ENCODE measurements around the gene KCTD1.

DNA sequence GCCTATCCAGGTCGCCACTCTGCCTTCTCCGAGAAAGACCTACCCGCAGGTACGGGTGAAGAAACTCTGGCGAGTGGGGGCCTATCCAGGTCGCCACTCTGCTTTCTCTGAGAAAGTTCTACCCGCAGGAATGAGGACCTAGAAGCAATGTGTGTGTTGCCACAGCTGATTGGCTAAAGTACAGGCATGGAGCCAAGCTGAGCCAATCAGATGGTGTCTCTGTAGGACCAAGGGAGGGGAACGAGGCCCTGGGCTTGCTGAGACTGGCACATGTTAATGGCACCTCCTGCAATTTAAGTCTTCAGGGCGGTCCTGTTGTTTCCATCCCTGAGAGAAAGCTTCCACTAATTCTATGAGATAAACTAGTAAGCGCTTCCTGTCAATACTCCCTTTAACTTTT, 82.3 kb downstream of the KCTD1 start:
- TF ChIP-seq, protein P1, sequence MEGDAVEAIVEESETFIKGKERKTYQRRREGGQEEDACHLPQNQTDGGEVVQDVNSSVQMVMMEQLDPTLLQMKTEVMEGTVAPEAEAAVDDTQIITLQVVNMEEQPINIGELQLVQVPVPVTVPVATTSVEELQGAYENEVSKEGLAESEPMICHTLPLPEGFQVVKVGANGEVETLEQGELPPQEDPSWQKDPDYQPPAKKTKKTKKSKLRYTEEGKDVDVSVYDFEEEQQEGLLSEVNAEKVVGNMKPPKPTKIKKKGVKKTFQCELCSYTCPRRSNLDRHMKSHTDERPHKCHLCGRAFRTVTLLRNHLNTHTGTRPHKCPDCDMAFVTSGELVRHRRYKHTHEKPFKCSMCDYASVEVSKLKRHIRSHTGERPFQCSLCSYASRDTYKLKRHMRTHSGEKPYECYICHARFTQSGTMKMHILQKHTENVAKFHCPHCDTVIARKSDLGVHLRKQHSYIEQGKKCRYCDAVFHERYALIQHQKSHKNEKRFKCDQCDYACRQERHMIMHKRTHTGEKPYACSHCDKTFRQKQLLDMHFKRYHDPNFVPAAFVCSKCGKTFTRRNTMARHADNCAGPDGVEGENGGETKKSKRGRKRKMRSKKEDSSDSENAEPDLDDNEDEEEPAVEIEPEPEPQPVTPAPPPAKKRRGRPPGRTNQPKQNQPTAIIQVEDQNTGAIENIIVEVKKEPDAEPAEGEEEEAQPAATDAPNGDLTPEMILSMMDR (IDR thresholded peaks at IDR 0.05; ENCODE audit: insufficient read depth, low read length), result no peak
- TF ChIP-seq, protein P2, sequence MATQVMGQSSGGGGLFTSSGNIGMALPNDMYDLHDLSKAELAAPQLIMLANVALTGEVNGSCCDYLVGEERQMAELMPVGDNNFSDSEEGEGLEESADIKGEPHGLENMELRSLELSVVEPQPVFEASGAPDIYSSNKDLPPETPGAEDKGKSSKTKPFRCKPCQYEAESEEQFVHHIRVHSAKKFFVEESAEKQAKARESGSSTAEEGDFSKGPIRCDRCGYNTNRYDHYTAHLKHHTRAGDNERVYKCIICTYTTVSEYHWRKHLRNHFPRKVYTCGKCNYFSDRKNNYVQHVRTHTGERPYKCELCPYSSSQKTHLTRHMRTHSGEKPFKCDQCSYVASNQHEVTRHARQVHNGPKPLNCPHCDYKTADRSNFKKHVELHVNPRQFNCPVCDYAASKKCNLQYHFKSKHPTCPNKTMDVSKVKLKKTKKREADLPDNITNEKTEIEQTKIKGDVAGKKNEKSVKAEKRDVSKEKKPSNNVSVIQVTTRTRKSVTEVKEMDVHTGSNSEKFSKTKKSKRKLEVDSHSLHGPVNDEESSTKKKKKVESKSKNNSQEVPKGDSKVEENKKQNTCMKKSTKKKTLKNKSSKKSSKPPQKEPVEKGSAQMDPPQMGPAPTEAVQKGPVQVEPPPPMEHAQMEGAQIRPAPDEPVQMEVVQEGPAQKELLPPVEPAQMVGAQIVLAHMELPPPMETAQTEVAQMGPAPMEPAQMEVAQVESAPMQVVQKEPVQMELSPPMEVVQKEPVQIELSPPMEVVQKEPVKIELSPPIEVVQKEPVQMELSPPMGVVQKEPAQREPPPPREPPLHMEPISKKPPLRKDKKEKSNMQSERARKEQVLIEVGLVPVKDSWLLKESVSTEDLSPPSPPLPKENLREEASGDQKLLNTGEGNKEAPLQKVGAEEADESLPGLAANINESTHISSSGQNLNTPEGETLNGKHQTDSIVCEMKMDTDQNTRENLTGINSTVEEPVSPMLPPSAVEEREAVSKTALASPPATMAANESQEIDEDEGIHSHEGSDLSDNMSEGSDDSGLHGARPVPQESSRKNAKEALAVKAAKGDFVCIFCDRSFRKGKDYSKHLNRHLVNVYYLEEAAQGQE (IDR thresholded peaks at IDR 0.05; ENCODE audit: insufficient replicate concordance, low read depth), result no peak
